ENCODE data around the gene LRRN4.

DNA sequence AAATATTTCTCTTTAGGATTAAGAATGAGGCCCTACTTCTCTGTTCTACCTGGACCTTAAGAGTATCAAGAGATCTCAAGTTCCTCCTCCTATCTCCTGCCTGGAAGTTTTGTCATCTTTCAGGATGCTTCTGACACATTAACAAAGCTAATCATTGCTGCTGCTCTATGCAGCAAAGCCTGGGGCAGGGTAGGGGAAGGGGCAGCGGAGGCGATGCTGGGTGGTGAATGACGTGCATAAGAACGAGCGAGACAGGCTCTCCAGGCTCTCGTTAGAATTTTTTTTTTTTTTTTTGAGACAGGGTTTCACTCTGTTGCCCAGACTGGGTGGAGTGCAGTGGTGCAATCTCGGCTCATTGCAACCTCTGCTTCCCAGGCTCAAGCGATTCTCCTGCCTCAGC, 37.8 kb upstream of the LRRN4 start:
- TF ChIP-seq, protein P1, sequence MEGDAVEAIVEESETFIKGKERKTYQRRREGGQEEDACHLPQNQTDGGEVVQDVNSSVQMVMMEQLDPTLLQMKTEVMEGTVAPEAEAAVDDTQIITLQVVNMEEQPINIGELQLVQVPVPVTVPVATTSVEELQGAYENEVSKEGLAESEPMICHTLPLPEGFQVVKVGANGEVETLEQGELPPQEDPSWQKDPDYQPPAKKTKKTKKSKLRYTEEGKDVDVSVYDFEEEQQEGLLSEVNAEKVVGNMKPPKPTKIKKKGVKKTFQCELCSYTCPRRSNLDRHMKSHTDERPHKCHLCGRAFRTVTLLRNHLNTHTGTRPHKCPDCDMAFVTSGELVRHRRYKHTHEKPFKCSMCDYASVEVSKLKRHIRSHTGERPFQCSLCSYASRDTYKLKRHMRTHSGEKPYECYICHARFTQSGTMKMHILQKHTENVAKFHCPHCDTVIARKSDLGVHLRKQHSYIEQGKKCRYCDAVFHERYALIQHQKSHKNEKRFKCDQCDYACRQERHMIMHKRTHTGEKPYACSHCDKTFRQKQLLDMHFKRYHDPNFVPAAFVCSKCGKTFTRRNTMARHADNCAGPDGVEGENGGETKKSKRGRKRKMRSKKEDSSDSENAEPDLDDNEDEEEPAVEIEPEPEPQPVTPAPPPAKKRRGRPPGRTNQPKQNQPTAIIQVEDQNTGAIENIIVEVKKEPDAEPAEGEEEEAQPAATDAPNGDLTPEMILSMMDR (conservative IDR thresholded peaks at IDR 0.05) = no peak
- TF ChIP-seq EZH2 (IDR thresholded peaks at IDR 0.05; ENCODE audit: low read depth) = no peak

Measured in PC-9 (cell line).